Activated naive CD8-positive, alpha-beta T cell treated with anti-CD3 and anti-CD28 coated beads, Interleukin-2, amount 50 U/mL, for 24 hours (primary cell): ENCODE measurements around the gene SIRPG.

Source experiments
- ATAC-seq: fragments of 150-1000 bp; cut with Tn5 transposase; one replicate; pipeline ENCODE4 v1.10.0; 2021
- DNase-seq: peaks from one replicate; pipeline ENCODE4 v3.0.0; 2021
- H3K27ac Mint-ChIP-seq: one replicate; pipeline ENCODE4 v1.8.0; 2021; ENCODE audit warnings: mild to moderate bottlenecking, mixed read lengths
- H3K27me3 Mint-ChIP-seq: one replicate; pipeline ENCODE4 v1.8.0; 2021; ENCODE audit warnings: mixed read lengths
- H3K36me3 Mint-ChIP-seq: one replicate; pipeline ENCODE4 v1.8.0; 2021; ENCODE audit warnings: low read depth, mixed read lengths
- H3K4me1 Mint-ChIP-seq: one replicate; pipeline ENCODE4 v1.8.0; 2021; ENCODE audit warnings: mixed read lengths
- H3K4me3 Mint-ChIP-seq: one replicate; pipeline ENCODE4 v1.8.0; 2021; ENCODE audit warnings: mild to moderate bottlenecking, moderate library complexity, mixed read lengths
- H3K9me3 Mint-ChIP-seq: one replicate; pipeline ENCODE4 v1.8.0; 2021; ENCODE audit warnings: mixed read lengths

The SIRPG gene

DNA sequence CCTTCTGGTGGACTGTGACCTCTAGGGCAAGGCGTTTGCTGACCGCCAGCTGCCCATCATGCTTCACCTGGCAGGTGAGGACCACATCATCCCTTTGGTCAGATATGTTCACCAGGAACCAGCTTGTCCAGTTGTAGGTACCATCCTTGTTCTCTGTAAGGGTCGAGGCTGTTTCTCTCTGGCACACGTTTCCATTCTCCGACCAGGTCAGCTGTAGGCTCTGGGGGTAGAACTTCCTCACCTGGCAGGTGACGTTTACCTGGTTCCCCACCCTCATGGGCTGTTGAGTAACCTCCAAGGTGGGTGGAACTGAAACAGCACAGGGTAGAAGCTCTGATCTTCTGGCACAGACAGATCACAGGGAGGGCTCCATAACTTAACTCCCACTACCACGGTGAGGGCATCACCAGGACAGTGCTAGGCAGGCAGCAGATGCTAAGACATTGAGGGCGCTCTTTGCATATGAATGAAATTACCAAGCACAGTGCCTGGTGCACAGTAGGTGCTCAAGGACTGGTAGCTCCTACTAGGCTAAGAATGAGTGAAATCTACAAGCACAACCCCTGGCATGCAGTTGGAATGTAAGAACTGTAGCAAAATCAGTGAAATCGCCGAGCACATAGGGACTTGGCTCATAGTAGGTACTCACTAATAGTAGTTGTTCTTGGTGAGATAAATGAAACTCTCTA is 22.1 kb downstream of the SIRPG start:
- DNase-seq (no peak), ATAC-seq (no peak)
- H3K27ac Mint-ChIP-seq, result no peak overlapping the region
- H3K36me3 Mint-ChIP-seq, result peaks cover 30% of the 10 kb centered on the region
- no peak overlapping the region for H3K4me3 Mint-ChIP-seq
- H3K27me3 Mint-ChIP-seq, result no peaks in the 10 kb centered on the region
- no peaks in the 10 kb centered on the region for H3K9me3 Mint-ChIP-seq
- H3K4me1 Mint-ChIP-seq, result peaks cover 63% of the 10 kb centered on the region

DNA sequence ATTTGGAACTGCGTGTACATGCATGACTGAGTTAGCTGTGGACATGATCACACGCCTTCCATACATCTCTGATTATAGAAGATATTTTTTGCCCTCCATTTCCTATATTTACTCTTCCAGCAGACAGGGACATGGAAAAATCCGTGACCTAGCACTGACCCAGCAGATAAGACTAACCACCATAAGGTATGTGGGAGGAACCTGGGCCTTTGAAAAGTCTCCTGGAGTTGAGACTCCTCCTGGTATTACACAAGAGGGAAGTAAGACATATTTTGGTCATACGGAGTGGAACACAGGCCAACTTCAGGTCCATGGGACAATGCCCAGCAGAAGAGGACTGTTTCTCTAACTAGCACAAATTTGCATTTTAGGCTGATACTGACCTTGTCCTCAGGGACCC is 24.0 kb downstream of the SIRPG start:
- ATAC-seq (no peak), DNase-seq (no peak)
- peaks cover 70% of the 10 kb centered on the region for H3K4me1 Mint-ChIP-seq
- H3K36me3 Mint-ChIP-seq, result peaks cover 35% of the 10 kb centered on the region
- H3K27ac Mint-ChIP-seq, result peak overlapping the region; percentile 47
- no peaks in the 10 kb centered on the region for H3K9me3 Mint-ChIP-seq
- no peak overlapping the region for H3K4me3 Mint-ChIP-seq
- no peaks in the 10 kb centered on the region for H3K27me3 Mint-ChIP-seq

DNA sequence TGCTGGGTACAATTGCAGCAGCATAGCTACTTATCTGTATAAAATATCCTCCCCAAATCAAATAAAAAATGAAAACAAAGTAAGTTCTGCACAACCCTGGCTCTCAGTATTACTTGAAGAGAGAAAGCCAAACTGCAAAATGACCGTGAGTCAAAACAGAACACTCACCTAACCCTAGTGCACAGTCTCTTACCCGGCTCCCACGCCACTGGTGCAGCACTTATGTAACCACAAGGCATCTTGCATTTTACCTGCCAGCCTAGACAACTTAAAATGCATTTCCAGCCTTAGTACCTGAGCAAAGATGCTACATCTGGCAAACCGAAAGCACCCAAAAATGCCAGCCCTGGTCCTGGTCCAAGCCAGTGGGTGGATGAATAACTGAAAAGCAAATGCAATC is 25.4 kb downstream of the SIRPG start:
- peak overlapping the region; percentile 48 for H3K27ac Mint-ChIP-seq
- no peaks in the 10 kb centered on the region for H3K27me3 Mint-ChIP-seq
- peaks cover 76% of the 10 kb centered on the region for H3K4me1 Mint-ChIP-seq
- ATAC-seq (peak; percentile 88), DNase-seq (no peak)
- H3K9me3 Mint-ChIP-seq, result no peaks in the 10 kb centered on the region
- H3K36me3 Mint-ChIP-seq, result peaks cover 37% of the 10 kb centered on the region
- peak overlapping the region; percentile 39 for H3K4me3 Mint-ChIP-seq

DNA sequence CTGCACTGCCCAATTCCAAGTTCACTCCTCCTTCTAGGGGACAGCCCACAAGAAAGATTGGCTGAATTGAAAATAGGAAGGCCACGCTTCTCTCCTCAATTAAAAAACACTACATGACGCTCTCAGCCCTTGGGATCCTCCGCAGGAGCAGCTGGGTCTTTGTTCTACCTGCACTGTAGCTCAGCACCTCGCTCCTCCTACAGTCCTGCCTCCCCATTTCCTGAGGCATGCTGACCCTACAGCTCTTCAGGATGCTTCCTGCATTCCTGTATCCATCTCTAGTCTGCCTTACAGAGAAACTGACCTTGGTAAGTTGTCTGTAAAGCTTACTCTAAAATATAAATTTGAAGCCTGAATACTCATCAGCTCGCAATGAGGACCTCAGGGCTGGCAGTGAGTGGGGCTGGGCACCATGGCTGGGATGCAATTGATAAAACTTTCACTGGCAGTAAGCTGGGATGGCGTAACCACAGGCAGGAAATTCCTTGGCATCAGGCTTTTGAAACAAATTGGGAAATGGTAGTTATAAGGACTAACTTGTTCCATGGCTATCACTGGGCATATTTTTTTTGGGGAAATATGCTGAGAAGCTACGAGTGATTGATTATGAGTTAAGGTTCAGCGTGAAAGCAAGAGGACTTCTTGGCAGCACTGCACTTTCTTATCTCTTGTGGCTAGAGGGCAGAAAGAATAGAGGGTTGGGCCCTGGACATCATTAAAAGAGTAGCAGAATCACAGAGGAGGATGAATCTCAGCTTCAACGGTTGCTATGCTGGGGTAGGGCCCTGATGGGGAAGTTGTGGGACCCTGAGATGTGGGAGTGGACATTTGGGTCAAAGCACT is 26.0 kb downstream of the SIRPG start:
- Mint-ChIP-seq H3K27me3 (no peaks in the 10 kb centered on the region), H3K4me1 (peaks cover 76% of the 10 kb centered on the region), H3K27ac (peak overlapping the region; percentile 48), H3K36me3 (peaks cover 37% of the 10 kb centered on the region), H3K4me3 (peak overlapping the region; percentile 39), H3K9me3 (no peaks in the 10 kb centered on the region)
- DNase-seq (no peak), ATAC-seq (peak; percentile 2)

DNA sequence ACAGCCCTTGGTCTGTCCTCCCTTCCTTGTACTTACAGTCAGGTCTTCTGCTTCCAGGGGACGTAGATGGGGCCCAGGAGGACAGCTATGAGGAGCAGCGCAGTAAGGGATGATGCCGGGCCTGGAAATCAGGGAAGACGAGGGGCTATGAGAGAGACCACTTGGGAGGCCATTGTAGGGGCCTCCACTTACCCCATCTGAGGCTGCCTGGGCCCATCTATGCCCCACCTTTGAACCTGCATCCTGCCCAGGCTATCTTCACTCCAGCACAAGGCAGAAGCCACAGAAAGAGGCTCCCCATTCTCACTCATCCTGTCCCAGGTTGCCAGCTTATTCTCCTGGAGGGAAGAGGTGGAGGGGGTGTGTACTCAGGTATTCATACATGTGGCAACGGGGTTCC is 27.4 kb downstream of the SIRPG start:
- no peak for ATAC-seq
- Mint-ChIP-seq H3K27ac (no peak overlapping the region), H3K27me3 (no peaks in the 10 kb centered on the region), H3K4me3 (no peak overlapping the region), H3K36me3 (peaks cover 28% of the 10 kb centered on the region), H3K9me3 (no peaks in the 10 kb centered on the region), H3K4me1 (peaks cover 84% of the 10 kb centered on the region)
- no peak for DNase-seq

DNA sequence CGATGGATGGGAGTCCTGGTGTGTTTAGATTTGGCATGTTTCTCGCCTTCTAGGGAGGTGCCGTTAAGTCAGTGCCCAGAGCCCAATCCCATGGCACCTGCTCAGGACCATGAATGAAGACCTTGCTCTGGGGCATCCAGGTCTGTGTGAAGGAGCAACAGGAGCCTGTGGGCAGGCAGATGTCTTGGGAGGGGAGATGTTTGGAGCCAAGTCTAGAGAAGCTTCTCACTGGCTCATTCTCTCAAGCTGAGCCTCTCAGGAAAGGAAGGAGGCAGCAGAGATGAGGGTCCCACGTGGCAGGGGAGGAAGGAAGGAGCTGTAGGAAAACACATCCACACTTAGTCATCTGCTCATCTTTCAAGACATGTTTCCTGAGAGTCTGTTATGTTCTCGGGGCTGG is 28.3 kb downstream of the SIRPG start:
- no peak overlapping the region for H3K4me3 Mint-ChIP-seq
- no peak for ATAC-seq
- peak overlapping the region; percentile 20 for H3K27ac Mint-ChIP-seq
- peaks cover 90% of the 10 kb centered on the region for H3K4me1 Mint-ChIP-seq
- peaks cover 25% of the 10 kb centered on the region for H3K36me3 Mint-ChIP-seq
- no peaks in the 10 kb centered on the region for H3K9me3 Mint-ChIP-seq
- H3K27me3 Mint-ChIP-seq, result no peaks in the 10 kb centered on the region
- DNase-seq, result no peak

DNA sequence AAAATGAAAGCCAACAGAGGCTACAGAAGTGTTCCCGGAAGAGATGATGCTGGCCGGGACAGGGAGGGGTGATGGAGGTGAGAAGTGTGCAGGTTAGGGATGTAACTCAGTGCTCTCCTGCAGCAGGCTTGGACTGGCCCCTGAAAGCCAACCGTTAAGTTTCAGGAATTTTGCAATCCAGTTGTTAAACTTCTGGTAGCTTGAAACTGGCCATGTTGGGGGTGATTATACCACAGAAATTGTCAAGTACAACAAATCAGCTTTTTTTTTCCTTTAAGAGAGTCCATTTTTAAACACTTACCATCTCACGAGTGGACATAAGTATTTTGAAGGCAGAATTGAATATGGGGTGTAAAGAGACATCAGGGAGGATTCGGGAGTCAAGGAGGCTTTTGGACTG is 29.0 kb downstream of the SIRPG start:
- DNase-seq, result no peak
- Mint-ChIP-seq H3K36me3 (peaks cover 20% of the 10 kb centered on the region), H3K27ac (no peak overlapping the region), H3K4me3 (no peak overlapping the region), H3K9me3 (no peaks in the 10 kb centered on the region), H3K4me1 (peaks cover 93% of the 10 kb centered on the region), H3K27me3 (no peaks in the 10 kb centered on the region)
- no peak for ATAC-seq

DNA sequence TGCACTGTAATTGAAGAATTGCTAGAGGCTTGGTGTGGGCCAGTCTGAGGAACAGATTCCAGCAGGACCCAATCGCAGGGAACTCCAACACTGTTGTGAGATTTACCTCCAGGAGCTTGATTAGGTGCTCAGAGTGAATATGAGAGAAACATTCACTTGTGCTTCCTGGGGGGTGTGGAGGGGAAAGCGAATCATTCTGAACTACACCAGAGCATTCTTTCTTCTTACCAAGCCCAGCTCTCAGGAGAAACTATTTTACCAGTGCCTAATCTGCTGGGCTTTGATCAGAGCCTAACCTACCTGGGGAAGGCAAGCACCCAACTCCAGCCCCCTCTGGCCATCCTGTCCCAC is 30.4 kb downstream of the SIRPG start:
- no peaks in the 10 kb centered on the region for H3K9me3 Mint-ChIP-seq
- H3K4me1 Mint-ChIP-seq, result peaks cover 94% of the 10 kb centered on the region
- peak overlapping the region; percentile 90 for H3K27ac Mint-ChIP-seq
- H3K4me3 Mint-ChIP-seq, result no peak overlapping the region
- H3K36me3 Mint-ChIP-seq, result peaks cover 18% of the 10 kb centered on the region
- ATAC-seq (no peak), DNase-seq (no peak)
- no peaks in the 10 kb centered on the region for H3K27me3 Mint-ChIP-seq

DNA sequence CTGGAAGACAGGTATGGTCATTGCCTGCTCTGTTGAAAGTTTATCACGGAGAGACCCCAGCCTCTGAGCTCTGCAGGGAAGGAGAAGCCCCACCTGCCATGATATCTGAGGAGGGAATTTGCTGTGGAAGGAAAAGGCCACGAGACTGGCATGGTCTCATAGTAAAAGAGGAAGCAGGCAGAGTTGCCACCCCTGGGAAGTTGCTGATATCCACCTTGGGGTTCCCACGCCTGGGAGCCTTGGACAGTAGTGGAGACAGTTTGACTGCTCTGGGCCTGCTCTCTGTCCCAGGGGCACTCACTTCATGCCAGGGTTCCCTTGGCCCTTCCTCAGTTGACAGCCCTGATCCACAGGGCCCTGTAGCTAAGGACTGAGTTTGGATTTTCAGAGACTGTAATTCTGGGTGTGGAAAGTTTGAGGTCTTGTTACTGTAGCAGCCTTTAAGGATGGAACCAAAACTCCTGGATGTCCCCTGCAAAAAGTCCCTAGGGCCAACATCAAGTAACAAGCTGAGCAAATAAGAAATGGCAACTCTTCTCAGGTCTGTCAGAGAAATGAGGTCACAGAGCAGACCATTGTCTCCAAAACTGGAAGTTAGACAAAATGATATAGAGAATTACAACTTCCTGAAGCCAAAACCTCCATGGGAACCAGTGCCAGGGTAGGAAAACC is 30.9 kb downstream of the SIRPG start:
- Mint-ChIP-seq H3K4me1 (peaks cover 93% of the 10 kb centered on the region), H3K27me3 (no peaks in the 10 kb centered on the region), H3K27ac (peak overlapping the region; percentile 90), H3K4me3 (no peak overlapping the region), H3K36me3 (peaks cover 15% of the 10 kb centered on the region), H3K9me3 (no peaks in the 10 kb centered on the region)
- ATAC-seq (no peak), DNase-seq (no peak)

DNA sequence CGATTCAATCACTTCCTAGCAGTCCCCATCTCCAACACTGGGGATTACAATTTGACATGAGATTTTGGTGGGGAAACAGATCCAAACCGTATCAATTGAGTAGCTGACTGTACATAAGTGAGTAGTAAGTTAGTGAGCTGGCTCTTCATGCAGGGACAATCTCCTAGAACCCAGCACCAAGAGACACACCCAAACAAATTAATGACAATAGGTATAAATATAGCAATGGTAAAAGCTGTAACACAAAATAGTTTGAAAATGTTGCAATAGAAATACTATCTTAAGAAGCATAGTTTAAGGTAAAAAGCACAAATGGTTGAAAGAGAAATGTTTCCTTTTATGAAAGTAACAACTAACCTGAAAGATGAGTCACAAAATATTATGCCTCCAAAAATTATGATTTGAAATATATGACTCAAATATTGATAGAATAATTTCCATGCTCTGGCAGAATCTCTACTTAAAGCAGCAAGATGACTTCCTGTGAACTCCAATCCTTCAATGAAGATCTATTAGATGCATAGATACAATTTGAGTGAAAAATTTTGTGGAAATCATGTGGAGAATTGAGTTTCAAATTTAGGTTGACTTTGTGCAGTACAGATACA is 32.4 kb downstream of the SIRPG start:
- ATAC-seq, result peak; percentile 59
- Mint-ChIP-seq H3K4me1 (peaks cover 94% of the 10 kb centered on the region), H3K9me3 (no peaks in the 10 kb centered on the region), H3K36me3 (peaks cover 11% of the 10 kb centered on the region), H3K27me3 (no peaks in the 10 kb centered on the region), H3K27ac (peak overlapping the region; percentile 90), H3K4me3 (peak overlapping the region; percentile 13)
- DNase-seq, result no peak

DNA sequence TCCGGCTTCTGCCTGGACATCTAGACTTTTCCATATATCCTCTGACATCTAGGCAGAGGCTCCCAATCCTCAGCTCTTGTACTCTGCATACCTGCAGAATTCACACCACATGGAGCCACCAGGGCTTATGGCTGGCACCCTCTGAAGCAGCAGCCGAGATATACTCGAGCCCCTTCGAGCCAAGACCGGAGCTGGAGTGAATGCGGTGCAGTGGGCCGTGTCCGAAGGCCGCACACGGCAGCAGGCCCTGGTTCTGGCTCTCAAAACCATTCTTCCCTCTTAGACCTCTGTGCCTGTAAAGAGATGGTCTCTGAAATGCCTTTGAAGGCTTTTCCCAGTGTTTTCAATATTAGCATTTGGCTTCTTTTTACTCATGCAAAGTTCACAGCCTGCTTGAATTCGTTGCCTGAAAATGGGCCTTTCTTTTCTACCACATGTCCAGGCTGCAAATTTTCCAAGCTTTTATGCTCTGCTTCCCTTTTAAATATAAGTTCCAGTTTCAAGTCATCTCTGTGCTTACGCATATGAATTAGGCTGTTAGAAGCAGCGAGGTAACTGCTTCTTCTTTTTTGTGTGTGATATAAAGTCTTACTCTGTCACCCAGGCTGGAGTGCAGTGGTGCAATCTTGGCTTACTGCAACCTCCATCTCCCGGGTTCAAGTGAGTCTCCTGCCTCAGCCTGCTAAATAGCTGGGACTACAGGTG is 33.9 kb downstream of the SIRPG start:
- Mint-ChIP-seq H3K9me3 (no peaks in the 10 kb centered on the region), H3K27me3 (no peaks in the 10 kb centered on the region), H3K4me3 (no peak overlapping the region), H3K4me1 (peaks cover 98% of the 10 kb centered on the region), H3K36me3 (peaks cover 6% of the 10 kb centered on the region), H3K27ac (peak overlapping the region; percentile 49)
- no peak for ATAC-seq
- DNase-seq, result no peak

GRCh38 chr20:1622450-1622849 is 35.1 kb downstream of the SIRPG start:
- Mint-ChIP-seq H3K4me3 (no peak overlapping the region), H3K4me1 (peaks cover 87% of the 10 kb centered on the region), H3K36me3 (peaks cover 5% of the 10 kb centered on the region), H3K9me3 (no peaks in the 10 kb centered on the region), H3K27me3 (no peaks in the 10 kb centered on the region), H3K27ac (peak overlapping the region; percentile 78)
- no peak for DNase-seq
- no peak for ATAC-seq

- Mint-ChIP-seq H3K36me3 (peaks cover 5% of the 10 kb centered on the region), H3K4me1 (peaks cover 82% of the 10 kb centered on the region), H3K27ac (no peak overlapping the region), H3K9me3 (no peaks in the 10 kb centered on the region), H3K27me3 (no peaks in the 10 kb centered on the region), H3K4me3 (no peak overlapping the region)
- DNase-seq, result no peak
- ATAC-seq, result no peak
Measured at GRCh38 chr20:1621316-1621715, 36.3 kb downstream of the SIRPG start.

- H3K4me3 Mint-ChIP-seq, result peak within 1 kb of the TSS; percentile 56
- peak; percentile 72 for ATAC-seq
- no peak for DNase-seq
- peaks cover 5% of the 10 kb centered on the region for H3K36me3 Mint-ChIP-seq
- peak within 1 kb of the TSS; percentile 74 for H3K27ac Mint-ChIP-seq
- no peaks in the 10 kb centered on the region for H3K27me3 Mint-ChIP-seq
- no peaks in the 10 kb centered on the region for H3K9me3 Mint-ChIP-seq
- H3K4me1 Mint-ChIP-seq, result peaks cover 72% of the 10 kb centered on the region
Measured at GRCh38 chr20:1619861-1620444, 37.6 kb downstream of the SIRPG start, which contains the start of gene SIRPB1. Gene SIRPB1 (minus strand): TSS chr20:1620009. CDS start chr20:1619944, 65 bp downstream.
